Measurements from ENCODE around the gene CCDC102A. TPM values are rescaled to one million over a fixed set of nuclear protein-coding genes. Genes with fewer than 3 reads are reported as not detected.

The CCDC102A gene
- 1.9 TPM for total RNA-seq

DNA sequence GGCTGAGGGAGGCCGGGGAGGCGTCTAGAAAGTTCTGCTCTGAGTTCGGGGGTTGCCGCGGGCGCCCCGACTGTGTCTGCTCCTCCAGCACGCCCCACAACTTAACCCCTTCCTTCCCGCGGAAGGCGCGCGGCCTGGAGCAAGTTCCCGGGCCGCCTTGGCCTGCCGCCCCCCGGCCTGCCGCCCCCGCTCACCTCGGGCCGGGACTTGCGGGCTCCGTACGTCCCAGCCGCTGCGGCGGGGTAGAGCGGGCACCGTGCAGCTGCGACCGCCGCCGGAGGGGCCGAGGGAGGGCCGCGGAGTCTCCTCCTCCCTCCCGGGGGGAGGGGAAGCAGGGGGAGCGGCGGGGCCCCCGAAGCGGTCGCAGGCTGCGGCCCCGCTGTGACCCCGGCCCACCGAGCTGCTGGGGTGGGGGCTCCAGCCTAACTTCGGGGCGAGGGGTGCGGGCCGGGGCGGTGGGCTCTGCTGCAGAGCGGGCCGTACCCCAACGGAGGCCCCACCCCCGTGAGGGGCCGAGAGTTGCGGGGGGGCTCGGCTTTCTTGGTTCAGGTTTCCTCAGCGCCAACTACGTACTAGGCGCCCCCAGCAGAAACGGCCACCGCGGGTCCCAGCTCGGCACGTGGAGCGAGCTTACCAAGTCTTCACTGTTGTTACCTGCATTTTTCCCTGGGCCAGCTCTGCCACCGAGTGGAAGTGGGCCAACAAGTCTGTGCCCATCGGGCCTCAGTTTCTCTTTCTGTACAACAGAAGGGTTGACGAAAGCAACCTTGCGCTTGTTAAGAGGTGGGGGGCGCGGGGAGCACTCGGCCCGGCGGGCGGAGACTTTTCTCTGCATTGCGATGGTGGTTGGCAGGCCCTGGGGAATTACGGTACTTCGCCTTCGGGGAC is at the start of gene CCDC102A:
Gene CCDC102A, minus strand, starts transcription at position 266 of the 888 bp plus-strand sequence. CDS start 7,394 bp downstream, outside the sequence.
- Histone ChIP-seq H3K4me3 (ENCODE audit: low read length) (peak within 1 kb of the TSS; percentile 47), H3K9me3 (ENCODE audit: low read depth, low read length) (no peaks in the 10 kb centered on the region), H3K27me3 (ENCODE audit: insufficient read depth, low read length) (peaks cover 17% of the 10 kb centered on the region), H3K4me1 (ENCODE audit: insufficient read depth, low read length) (peaks cover 88% of the 10 kb centered on the region)

DNA sequence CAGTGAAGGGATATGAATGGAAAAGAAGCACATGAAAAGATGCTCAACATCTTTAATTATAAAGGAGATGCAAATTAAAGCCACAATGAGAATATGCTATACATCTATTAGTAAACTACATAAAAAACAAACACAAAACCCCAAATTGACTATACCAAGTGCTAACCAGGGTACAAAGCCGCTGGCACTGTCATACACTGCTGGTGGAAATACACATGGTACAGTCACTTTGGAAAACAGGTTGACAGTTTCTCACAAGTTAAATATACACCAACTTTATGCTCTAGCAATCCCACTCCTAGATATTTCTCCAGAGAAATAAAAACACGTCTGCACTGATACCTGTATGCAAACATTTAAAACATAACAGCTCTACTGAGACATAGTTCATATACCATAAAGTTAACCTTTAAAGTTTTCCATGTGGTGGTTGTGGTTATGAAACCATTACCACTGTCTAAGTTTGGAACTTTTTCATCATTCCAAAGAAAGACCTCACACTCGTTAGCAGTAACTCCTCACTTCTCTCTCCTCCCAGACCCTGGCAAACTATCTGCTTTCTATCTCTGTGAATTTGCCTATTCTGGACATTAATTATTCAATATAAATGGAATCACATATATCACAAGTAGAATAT is 48.8 kb upstream of the CCDC102A start:
- no peaks in the 10 kb centered on the region for H3K9me3 ChIP-seq (ENCODE audit: low read depth, low read length)
- H3K27me3 ChIP-seq (ENCODE audit: insufficient read depth, low read length), result no peaks in the 10 kb centered on the region
- H3K4me3 ChIP-seq (ENCODE audit: low read length), result no peak overlapping the region
- peaks cover 10% of the 10 kb centered on the region for H3K4me1 ChIP-seq (ENCODE audit: insufficient read depth, low read length)

DNA sequence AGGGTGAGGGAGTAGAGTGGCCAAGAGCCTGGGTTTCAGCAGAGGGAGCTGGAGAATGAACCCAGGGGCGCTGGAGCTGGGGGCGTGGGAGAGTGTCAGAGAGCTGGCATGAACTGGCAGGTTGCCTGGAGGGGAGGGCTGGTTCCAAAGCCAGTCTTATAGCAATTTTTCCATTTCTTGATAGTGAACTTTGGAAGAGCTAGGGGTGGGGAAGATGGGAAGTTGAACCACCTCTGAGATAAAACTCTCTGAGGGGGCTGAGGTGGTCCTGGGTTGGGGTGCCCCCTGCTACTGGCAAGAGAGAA is 42.9 kb upstream of the CCDC102A start:
- Histone ChIP-seq H3K27me3 (ENCODE audit: insufficient read depth, low read length) (no peaks in the 10 kb centered on the region), H3K4me3 (ENCODE audit: low read length) (no peak overlapping the region), H3K4me1 (ENCODE audit: insufficient read depth, low read length) (peaks cover 38% of the 10 kb centered on the region), H3K9me3 (ENCODE audit: low read depth, low read length) (no peaks in the 10 kb centered on the region)

DNA sequence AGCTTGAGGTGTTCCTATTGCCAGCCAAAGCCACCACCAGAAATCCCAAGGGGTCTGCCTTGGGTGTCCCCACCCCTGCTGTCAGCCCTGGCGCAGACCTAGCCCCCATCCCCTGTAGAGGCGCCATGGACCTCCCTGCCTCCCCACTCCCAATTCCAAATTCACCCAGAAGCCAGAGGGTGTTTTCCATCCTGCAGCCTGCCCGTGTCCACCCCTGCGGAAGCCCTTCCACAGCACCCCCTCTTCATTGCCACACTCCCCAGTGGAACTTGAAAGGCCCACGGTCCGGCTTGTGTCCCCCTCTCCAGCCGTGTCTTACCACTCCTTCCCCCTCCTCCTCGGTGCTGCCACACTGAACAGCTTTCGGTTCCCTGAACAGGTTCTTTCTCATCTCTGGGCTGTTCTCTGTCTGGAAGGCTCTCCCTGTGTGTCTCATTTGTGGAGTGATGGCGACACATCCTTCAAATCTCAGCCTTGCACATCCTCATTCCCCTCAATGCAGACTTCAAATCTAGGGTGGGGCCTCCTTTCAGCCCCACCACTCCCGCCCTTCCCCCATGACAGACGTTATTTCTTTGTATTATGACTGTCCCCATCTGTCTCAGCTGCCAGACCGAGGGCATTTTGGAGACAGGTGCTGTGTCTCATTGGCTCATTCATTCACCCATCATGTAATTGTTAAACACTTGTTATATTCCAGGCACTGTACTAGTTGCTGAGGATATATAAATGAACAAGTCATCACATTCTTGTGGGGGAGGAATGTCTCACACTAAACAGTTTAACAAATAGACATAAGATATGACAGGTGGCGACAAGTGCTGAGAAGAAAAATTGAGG is 42.4 kb upstream of the CCDC102A start:
- H3K4me1 ChIP-seq (ENCODE audit: insufficient read depth, low read length), result peaks cover 38% of the 10 kb centered on the region
- no peaks in the 10 kb centered on the region for H3K9me3 ChIP-seq (ENCODE audit: low read depth, low read length)
- no peak overlapping the region for H3K4me3 ChIP-seq (ENCODE audit: low read length)
- H3K27me3 ChIP-seq (ENCODE audit: insufficient read depth, low read length), result no peaks in the 10 kb centered on the region

DNA sequence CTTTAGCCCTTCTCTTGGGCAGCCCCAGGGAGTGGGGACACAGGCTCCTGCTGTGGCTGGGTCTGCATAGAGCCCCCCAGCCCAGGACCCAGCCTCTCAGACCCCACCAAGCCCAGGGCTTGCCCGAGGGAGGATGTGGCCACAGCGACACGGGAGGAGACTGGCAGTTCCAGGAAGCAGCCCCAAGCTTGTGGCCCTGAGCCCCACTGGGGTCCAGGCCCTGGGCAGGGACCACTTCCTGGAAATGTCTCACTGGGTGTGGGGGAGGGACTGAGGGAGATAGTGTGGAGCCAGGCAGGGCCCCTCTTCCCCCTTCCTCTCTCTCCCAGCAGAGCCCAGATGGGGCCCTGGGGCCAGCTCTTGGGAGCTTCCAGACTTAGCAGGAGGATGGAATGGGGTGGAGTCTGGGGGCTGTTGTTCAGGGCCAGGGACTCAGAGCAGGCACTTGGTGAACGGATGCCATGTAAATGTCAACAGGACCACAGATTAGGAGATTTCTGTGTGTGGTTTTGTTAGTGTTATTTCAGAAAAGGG is 41.4 kb upstream of the CCDC102A start:
- H3K4me3 ChIP-seq (ENCODE audit: low read length), result no peak overlapping the region
- peaks cover 38% of the 10 kb centered on the region for H3K4me1 ChIP-seq (ENCODE audit: insufficient read depth, low read length)
- H3K27me3 ChIP-seq (ENCODE audit: insufficient read depth, low read length), result no peaks in the 10 kb centered on the region
- H3K9me3 ChIP-seq (ENCODE audit: low read depth, low read length), result no peaks in the 10 kb centered on the region

DNA sequence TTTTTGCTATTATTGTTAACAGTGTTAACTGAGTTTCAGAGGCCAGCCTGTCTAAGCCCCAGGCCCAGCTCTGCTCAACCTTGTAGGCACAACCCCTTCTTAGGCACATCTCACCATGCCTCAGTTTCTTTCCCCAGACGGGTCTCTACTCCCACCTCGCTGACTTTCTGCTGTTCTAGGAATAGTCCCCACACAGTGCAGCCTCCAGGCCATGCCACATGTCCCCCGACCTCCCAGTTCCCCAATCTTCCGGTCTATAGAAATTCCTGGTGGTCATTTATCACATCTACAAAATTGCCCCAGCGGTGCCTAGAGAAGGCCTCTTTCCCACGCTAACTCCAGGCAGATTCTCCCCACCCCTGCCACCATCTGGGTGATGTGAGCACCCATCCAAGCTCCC is 40.8 kb upstream of the CCDC102A start:
- no peaks in the 10 kb centered on the region for H3K27me3 ChIP-seq (ENCODE audit: insufficient read depth, low read length)
- no peak overlapping the region for H3K4me3 ChIP-seq (ENCODE audit: low read length)
- peaks cover 38% of the 10 kb centered on the region for H3K4me1 ChIP-seq (ENCODE audit: insufficient read depth, low read length)
- no peaks in the 10 kb centered on the region for H3K9me3 ChIP-seq (ENCODE audit: low read depth, low read length)

DNA sequence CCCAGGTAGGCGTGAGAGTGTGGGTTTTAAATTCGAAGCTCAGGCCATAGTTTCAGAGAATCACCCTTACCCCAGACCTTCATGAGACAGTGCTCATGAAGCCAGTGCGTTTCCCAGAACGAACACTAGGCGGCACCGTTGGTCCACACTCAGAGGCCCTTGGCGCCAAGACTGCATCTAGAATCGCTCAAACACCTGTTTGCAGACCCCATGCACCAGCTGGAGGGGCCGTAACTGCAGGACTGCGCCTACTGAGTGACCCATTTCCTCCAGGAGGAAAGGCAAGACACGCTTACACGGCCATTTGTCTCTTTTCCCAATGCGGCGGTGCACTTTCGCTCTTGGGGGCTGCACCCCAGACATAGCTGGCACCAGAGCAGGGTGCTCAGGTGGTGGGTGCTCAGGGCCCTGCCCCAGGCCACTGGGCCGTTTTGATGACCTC is 40.1 kb upstream of the CCDC102A start:
- no peaks in the 10 kb centered on the region for H3K9me3 ChIP-seq (ENCODE audit: low read depth, low read length)
- H3K4me3 ChIP-seq (ENCODE audit: low read length), result no peak overlapping the region
- H3K4me1 ChIP-seq (ENCODE audit: insufficient read depth, low read length), result peaks cover 38% of the 10 kb centered on the region
- no peaks in the 10 kb centered on the region for H3K27me3 ChIP-seq (ENCODE audit: insufficient read depth, low read length)

DNA sequence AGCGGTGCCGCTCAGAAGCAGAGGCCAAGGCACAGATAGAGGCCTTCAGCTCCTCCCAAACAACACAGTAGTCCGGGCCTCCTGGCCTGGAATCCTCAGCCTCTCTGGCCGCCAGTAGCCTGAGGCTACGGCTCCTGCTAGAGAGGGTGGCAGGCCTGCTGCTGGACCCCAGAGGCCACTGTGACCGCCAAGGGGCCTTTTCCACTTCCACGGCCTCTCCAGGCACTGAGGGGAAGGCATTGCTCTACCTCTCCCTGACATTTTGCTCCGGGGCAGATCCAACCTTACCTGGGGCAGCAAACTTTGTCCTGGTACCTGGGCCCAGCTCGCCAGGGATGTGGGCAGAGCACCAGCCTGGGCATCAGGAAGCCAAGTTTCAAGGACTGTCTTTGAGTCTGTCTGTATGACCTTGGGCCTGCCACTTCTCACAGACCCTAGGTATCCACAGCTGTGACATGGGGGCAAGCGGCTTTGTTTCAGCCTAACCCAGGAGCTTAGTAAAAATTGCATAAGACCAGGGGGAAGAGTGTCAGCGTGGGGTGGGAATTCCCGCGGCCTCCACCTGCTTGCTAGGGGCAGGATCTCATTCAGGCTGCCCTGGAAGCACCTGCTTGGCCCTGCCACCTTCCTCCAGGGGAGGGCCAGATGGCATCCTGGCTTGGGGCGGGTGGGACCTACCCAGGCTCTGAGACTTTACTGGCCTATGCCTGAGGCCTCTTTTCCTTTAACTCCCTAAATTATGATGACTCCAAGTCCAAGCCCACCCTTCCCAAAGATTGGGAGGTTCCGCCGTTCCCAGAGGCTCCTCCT is 39.3 kb upstream of the CCDC102A start:
- no peaks in the 10 kb centered on the region for H3K27me3 ChIP-seq (ENCODE audit: insufficient read depth, low read length)
- no peak overlapping the region for H3K4me3 ChIP-seq (ENCODE audit: low read length)
- peaks cover 38% of the 10 kb centered on the region for H3K4me1 ChIP-seq (ENCODE audit: insufficient read depth, low read length)
- no peaks in the 10 kb centered on the region for H3K9me3 ChIP-seq (ENCODE audit: low read depth, low read length)

DNA sequence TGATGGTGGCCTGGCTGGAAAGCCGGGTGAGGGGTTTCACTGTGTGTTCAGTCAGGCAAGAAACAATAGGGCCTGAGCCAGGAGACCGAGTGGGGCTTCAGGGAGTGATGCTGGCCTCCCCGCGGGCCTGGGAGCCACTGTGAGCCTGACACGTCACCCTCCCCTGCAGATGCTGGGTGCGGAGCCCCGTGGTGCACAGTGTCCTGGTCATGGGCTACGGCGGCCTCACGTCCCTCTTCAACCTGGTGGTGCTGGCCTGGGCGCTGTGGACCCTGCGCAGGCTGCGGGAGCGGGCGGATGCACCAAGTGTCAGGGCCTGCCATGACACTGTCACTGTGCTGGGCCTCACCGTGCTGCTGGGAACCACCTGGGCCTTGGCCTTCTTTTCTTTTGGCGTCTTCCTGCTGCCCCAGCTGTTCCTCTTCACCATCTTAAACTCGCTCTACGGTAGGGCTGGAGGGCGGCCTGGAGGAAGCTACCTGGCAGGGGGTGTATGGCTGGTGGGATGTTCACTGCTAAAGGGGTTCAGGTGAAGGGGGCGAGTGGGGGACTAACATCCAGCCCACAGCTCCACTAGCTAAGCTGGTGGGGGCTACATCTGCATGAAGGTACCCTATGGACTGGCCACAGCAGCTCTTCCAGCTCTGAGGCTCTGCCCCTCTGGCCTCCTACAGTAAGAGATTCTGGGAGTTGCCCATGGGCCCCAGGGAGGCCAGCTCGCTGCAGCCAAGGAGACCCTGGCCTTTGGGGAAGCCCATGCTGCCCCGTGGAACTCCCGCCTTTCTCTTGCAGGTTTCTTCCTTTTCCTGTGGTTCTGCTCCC is 38.5 kb upstream of the CCDC102A start:
- Histone ChIP-seq H3K4me1 (ENCODE audit: insufficient read depth, low read length) (peaks cover 34% of the 10 kb centered on the region), H3K27me3 (ENCODE audit: insufficient read depth, low read length) (no peaks in the 10 kb centered on the region), H3K9me3 (ENCODE audit: low read depth, low read length) (no peaks in the 10 kb centered on the region), H3K4me3 (ENCODE audit: low read length) (no peak overlapping the region)

DNA sequence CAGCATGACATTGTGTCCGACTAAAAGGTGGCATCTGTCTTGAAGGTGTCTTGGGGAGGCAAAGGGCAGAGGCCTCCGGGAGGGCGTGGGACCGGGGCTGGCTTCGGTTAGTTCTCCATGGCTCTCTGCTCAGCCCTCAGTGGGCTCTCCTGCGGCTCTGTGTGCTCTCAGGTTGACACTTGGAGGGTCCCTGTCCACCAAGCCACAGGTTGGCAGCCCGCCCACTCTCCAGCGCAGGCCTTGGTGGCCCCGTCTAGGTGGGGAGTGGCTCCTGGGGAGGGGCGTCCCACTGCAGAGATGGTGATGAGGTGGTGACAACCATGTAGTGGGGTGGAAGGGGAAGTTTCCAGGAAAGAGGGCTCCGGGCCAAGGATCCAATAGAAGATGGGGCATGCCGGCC is 37.7 kb upstream of the CCDC102A start:
- no peaks in the 10 kb centered on the region for H3K27me3 ChIP-seq (ENCODE audit: insufficient read depth, low read length)

DNA sequence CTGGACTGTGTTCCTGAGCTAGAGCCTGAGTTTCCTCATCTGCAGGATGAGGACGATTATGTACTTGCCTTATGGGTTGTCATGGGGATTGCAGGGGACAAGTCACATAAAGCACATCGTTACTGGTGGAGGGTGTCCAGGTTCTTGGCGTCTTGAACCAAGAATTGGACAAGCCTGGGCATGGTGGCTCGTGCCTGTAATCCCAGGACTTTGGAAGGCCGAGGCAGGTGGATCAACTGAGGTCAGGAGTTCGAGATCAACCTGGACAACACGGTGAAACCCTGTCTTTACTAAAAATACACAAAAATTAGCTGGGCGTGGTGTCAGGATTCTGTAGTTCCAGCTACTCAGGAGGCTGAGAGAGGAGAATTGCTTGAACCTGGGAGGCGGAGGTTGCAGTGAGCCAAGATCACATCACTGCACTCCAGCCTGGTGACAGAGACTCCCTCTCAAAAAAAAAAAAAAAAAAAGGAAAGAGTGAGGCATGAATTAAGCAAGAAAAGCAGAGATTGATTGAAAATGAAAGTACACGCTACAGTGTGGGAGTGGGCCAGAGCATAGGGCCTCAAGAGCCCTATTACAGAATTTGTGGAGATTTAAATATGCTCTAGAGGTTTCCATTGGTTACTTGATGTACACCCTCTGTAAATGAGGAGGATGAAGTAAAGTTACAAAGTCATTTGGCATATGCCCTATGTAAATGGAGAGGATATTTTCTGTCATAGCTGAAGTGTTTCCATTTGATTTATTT is 36.8 kb upstream of the CCDC102A start:
- Histone ChIP-seq H3K9me3 (ENCODE audit: low read depth, low read length) (no peaks in the 10 kb centered on the region), H3K4me1 (ENCODE audit: insufficient read depth, low read length) (peaks cover 17% of the 10 kb centered on the region), H3K27me3 (ENCODE audit: insufficient read depth, low read length) (no peaks in the 10 kb centered on the region), H3K4me3 (ENCODE audit: low read length) (no peak overlapping the region)

More for the DNA sequence above, 37.7 kb upstream of the CCDC102A start:
- Histone ChIP-seq H3K9me3 (ENCODE audit: low read depth, low read length) (no peaks in the 10 kb centered on the region), H3K4me3 (ENCODE audit: low read length) (no peak overlapping the region), H3K4me1 (ENCODE audit: insufficient read depth, low read length) (peaks cover 27% of the 10 kb centered on the region)

DNA sequence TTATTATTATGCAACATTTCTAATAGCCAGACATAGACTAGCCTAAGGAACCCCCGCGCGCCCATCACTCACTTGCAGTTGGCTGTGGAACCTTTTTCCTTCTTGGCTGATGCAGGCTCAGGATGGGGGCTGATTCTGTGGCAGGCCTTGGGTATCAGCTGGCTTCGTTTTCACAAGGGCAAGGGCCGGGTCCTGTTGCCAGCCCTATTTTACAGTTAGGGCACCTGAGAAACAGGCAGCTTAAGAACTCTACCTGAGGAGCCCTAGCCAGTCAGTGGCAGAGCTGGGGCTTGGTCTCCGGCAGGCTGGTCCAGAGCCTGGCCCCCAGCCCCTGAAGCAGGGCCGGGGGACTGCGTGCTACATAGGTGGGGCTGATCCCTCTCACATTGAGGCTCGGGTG is 34.7 kb upstream of the CCDC102A start:
- Histone ChIP-seq H3K4me3 (ENCODE audit: low read length) (no peak overlapping the region), H3K4me1 (ENCODE audit: insufficient read depth, low read length) (no peaks in the 10 kb centered on the region), H3K27me3 (ENCODE audit: insufficient read depth, low read length) (no peaks in the 10 kb centered on the region), H3K9me3 (ENCODE audit: low read depth, low read length) (no peaks in the 10 kb centered on the region)

Measured in mononuclear cell (primary cell).